GM18502 (cell line): ENCODE data around the gene LPP.

Source experiments
- ATAC-seq: cut with Tn5 transposase; IDR thresholded peaks from one replicate; pipeline ENCODE4 v1.9.1; 2021; ENCODE audit warnings: mild to moderate bottlenecking; ENCODE audit not compliant: unreplicated experiment, poor library complexity

LPP gene

GRCh38 chr3:188134856-188135255, 19.1 kb upstream of the LPP start:
- no peak for ATAC-seq

GRCh38 chr3:188135271-188135670, 18.7 kb upstream of the LPP start:
- ATAC-seq: no peak

- ATAC-seq: no peak
These were observed 16.9 kb upstream of the LPP start for GRCh38 chr3:188137051-188137450.

DNA sequence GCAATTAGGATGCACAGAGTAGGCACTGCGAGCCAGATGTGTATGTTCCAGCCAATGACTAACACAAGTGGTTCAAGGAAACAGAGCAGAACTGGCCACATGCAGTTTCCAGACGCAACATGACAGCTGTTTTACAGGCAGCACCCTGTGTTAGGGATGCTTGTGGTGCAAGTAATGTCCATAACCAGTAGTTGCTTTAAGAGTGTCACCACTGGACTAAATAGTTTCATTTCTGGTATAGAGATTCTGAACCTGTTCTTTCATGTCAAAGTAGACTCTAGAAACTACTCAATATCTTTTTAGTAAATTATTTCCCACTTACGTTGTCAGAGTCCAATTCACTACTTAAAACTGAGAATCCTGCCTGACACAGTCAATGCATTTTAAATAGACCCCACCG, 14.5 kb upstream of the LPP start:
- ATAC-seq: no peak

DNA sequence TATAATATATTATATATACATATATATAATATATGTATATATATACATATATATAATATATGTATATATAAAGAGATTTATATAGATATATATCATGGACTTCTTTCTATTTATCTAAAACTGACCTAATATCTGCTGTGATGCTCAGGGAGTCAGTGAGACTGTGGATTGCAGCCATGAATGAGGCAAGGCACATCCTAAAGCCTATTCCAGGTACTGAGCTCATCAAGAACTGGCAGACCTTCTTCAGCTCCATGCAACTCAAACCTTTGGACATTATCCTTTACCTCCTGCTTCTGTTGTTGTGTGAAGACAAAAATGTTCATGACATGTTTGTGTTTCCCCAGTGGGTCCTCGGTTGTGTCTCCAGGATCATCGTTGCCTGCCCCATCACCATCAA, 7.7 kb upstream of the LPP start:
- no peak for ATAC-seq

- ATAC-seq: no peak
These were observed 6.2 kb upstream of the LPP start for GRCh38 chr3:188147782-188148181.

DNA sequence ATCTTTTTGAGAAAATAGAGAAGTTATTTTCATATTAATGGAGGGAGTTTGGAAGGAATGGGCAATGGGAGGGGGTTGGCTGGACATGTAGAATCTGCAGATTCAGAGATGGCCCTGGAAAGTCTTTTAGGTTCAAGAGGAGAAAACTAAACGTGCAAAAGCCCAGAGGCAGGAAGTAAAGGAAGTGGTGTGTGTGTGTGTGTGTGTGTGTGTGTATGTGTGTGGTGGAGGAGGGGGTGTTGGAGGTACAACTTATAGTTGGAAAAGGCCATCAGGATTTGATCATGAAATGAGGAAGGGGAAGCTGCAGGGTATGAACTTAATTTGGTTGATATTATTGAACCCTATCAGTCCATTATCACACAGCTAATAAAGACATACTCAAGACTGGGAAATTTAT, 5.6 kb upstream of the LPP start:
- no peak for ATAC-seq

DNA sequence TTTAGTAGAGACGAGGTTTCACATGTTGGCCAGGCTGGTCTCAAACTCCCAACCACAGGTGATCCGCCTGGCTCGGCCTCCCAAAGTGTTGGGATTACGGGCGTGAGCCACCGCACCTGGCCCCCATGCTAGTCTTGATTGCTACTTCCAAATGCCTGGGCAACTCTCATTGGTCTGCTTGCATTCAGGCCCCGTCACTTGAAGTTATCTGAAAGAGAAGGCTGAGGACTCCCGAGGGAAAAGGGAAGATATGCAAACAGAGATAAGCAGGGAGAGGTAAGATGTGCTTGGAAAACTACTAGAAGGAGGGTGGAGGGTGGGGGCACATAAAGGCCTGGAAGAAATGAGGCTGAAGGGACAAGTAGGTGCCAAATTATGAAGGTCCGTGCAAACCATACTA, 4.4 kb upstream of the LPP start:
- no peak for ATAC-seq

DNA sequence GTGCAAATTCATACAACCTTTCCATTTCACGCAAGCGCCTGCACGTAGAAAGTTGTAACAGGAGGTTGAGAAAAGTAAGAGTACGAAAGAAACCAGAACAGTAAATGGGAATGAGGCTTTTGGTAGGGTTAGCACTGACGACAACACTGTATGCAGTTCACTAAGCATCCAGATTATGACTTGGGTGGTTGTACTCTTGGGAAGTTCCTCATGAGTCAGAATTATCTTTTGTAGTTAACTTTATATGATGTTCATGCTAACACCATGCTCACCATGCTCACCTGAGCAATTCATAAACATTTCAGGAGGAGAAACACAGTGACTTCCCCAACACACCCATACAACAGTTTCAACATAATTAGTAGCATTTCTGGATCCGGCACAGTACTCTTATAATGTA, 3.0 kb upstream of the LPP start:
- ATAC-seq: no peak

DNA sequence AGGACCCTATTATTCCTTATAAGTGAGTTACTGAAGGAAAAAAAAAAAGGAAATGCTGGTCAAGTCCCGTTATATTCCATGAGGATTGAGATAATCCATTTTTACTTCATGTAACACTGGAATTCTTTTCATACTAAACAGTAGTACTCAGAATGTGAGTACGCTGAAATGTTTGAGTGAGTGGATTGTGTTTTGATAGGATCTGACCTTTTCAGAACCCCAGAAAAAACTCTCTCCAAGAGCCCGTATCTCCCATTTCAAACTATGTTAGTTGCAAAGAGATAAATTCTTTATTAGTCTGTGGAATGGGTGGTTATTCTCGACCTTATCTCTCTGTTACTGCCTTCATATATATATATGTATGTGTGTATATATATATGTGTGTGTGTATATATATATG, 2.5 kb upstream of the LPP start:
- no peak for ATAC-seq

DNA sequence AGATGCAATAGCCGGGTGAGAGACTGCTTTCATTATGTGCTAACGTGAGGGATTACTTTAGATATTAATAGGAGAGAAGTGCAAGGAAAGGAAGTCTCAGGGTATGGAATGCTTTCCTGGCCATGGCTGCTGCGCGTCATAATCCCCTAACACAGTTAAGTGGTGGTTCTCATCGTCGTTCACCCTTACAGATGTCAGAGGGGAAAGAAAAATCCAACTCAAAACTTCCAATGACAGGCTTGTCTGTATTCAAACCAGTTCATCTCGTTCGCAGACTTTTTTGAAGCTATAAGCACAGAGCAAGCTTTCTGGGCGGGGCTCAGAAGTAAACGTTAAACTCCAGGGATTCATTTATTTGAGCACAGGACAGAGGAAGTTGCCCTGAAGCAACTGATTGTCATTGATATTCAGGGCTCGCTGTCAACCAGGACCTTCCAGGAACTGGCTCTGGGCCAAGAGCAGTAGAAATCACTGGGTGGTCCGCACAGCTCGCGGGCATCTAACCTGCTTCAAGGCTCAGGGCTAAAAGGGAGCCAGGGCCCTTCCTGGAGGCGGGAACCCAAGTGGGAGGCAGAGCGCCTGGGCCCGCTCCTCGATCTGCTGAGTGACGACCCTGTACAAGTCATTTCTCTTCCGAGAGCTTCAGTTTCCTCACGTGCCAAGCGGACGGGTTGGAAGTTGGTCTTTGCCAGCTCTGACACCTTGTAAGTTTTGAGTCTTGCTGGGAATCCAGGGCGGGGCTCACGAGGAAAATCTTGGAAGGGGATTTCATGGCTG, 1.1 kb upstream of the LPP start:
- ATAC-seq: no peak

- peak; percentile 28 for ATAC-seq
These were observed 432 bp upstream of the LPP start for GRCh38 chr3:188153437-188154013.

DNA sequence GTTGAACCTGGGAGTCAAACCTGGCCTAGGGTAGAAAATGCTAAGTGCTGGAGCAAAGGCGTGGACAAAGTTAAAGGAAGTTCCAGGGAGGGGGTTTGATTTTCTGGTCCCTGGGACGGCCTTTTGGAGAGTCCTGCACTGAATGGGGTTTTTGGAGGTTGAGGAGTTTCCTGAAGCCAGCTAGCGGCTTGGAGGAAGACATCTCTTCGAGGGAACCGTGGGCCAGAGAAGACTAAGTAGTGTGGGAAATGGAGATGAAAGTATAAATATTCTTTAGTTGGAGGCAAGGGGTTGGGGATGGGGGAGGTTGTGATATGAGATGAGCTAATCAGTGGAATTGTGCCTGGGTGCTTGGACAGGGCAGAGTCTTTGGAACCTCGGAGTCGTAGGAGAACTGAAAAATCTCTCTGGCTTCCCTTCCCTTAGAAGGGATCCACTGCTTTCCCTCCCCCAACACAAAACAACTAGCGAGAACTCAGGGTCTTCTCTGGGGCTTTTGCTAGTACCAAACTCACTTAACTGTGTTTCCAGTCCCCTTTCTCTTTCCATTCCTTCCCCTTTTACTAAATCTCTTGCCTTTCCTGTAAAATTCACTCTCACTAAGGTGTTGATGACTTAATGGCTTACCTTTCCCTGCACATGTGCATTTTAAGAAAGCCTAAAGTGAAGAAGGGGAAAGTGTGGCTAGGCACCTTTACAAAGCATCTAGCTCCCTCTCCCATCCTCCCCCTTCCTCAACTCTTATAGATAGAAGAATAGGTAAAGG, 1.0 kb downstream of the LPP start:
- no peak for ATAC-seq

- ATAC-seq: no peak
These were observed 2.1 kb downstream of the LPP start for GRCh38 chr3:188156056-188156455.

GRCh38 chr3:188157407-188157806, 3.5 kb downstream of the LPP start:
- no peak for ATAC-seq

DNA sequence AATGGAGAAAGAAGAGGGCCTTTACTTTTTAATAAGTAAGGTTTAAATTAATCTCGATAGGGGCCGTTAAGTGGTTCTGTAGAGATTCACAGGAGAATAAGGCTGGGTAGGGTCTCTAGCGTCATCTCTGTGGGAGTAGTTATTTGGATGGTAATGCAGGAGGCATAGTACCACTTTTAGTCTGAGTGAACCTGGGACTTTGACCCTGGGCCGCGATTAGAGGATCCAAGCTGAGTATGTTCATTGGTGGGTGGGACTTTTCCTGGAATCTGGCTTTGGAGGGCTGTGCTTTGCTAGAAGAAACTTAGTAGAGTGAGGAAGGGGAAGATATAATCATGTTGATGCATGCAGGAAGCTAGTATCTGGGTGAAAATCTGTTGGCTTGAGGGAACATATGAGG, 4.0 kb downstream of the LPP start:
- no peak for ATAC-seq

GRCh38 chr3:188158731-188159310, 4.9 kb downstream of the LPP start:
- ATAC-seq: no peak

DNA sequence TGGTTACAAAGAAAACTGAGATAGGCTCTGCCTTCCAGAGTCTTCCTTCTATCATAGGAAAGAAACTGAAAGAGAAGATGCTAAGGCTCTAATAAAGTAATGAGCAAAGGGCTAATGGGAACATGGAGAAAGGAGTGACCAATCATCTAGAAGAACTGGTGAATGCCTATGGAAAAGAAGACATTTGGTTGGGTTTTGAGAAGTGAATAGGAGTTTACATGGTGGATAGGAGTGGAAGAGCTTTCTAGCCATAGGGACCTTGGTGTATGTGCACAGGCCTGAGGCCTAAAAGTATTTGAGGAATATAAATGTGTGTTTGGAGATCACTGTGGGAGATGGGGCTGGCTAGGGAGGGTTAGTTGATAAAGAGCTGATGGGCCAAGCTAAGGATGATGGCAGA, 6.8 kb downstream of the LPP start:
- no peak for ATAC-seq

DNA sequence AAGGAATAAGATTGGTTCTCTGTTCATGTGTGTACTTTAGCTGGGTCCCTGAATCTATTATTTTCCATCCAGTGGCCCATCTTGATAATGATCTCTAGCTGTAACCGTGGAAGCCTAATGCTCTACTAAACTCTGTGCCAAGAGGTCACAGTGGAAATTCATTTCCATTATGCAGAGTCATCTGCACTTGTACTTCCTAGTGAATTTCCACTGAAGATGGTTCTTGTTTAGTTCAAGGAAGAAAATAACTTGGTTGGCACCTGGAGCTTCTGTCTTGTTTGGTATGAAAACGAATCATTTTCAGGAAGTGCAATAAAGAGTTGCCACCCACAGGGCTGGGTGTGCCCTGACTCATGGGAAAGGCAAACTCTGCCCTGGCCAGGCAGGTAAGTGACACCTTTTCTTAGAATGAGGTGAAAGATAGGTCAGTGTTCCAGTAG, 10.3 kb downstream of the LPP start:
- ATAC-seq: no peak

- ATAC-seq: no peak
These were observed 11.6 kb downstream of the LPP start for GRCh38 chr3:188165596-188165995.

DNA sequence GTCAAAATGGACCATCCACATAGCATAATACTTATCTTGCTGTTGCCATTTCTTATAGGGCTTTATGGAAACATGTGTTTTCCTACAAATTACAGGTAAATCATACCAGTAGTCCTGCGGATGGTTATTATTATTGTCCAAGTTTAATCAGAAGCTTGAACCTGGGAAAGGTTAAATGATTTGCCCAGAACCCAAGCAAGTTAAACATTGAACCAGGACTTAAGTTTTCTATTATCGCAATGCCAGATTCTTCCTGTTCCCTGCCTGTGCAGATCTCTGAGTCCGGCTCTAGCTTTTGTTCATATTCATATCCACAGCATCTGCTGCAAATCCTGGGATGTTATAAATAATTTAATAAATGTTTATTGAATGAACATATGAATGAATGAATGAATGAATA, 12.5 kb downstream of the LPP start:
- ATAC-seq: no peak
